Activated naive CD8-positive, alpha-beta T cell treated with anti-CD3 and anti-CD28 coated beads, Interleukin-2, amount 50 U/mL, for 24 hours (primary cell): Measurements from ENCODE around the gene SQOR.

ENCODE experiments used
- ATAC-seq: fragments of 150-1000 bp; cut with Tn5 transposase; one replicate; pipeline ENCODE4 v1.10.0; 2021
- DNase-seq: peaks from one replicate; pipeline ENCODE4 v3.0.0; 2021
- H3K27ac Mint-ChIP-seq: one replicate; pipeline ENCODE4 v1.8.0; 2021; ENCODE audit warnings: mild to moderate bottlenecking, mixed read lengths
- H3K27me3 Mint-ChIP-seq: one replicate; pipeline ENCODE4 v1.8.0; 2021; ENCODE audit warnings: mixed read lengths
- H3K36me3 Mint-ChIP-seq: one replicate; pipeline ENCODE4 v1.8.0; 2021; ENCODE audit warnings: low read depth, mixed read lengths
- H3K4me1 Mint-ChIP-seq: one replicate; pipeline ENCODE4 v1.8.0; 2021; ENCODE audit warnings: mixed read lengths
- H3K4me3 Mint-ChIP-seq: one replicate; pipeline ENCODE4 v1.8.0; 2021; ENCODE audit warnings: mild to moderate bottlenecking, moderate library complexity, mixed read lengths
- H3K9me3 Mint-ChIP-seq: one replicate; pipeline ENCODE4 v1.8.0; 2021; ENCODE audit warnings: mixed read lengths

SQOR gene

GRCh38 chr15:45606841-45607240 is 28.0 kb upstream of the SQOR start:
- H3K4me3 Mint-ChIP-seq: no peak overlapping the region
- H3K27ac Mint-ChIP-seq: no peak overlapping the region
- ATAC-seq (no peak), DNase-seq (no peak)
- H3K36me3 Mint-ChIP-seq: peaks cover 12% of the 10 kb centered on the region
- peaks cover 19% of the 10 kb centered on the region for H3K4me1 Mint-ChIP-seq
- no peaks in the 10 kb centered on the region for H3K27me3 Mint-ChIP-seq
- no peaks in the 10 kb centered on the region for H3K9me3 Mint-ChIP-seq

- DNase-seq: no peak
- no peaks in the 10 kb centered on the region for H3K27me3 Mint-ChIP-seq
- H3K9me3 Mint-ChIP-seq: no peaks in the 10 kb centered on the region
- no peak for ATAC-seq
- no peak overlapping the region for H3K4me3 Mint-ChIP-seq
- H3K4me1 Mint-ChIP-seq: peaks cover 9% of the 10 kb centered on the region
- no peak overlapping the region for H3K27ac Mint-ChIP-seq
- H3K36me3 Mint-ChIP-seq: peaks cover 7% of the 10 kb centered on the region
These were observed 23.5 kb upstream of the SQOR start for GRCh38 chr15:45611305-45611704.

- DNase-seq (no peak), ATAC-seq (no peak)
- H3K4me1 Mint-ChIP-seq: peaks cover 3% of the 10 kb centered on the region
- no peaks in the 10 kb centered on the region for H3K27me3 Mint-ChIP-seq
- H3K4me3 Mint-ChIP-seq: no peak overlapping the region
- no peak overlapping the region for H3K27ac Mint-ChIP-seq
- H3K9me3 Mint-ChIP-seq: no peaks in the 10 kb centered on the region
- H3K36me3 Mint-ChIP-seq: peaks cover 3% of the 10 kb centered on the region
These were observed 21.9 kb upstream of the SQOR start for GRCh38 chr15:45612790-45613415.

GRCh38 chr15:45616901-45617323 is 17.9 kb upstream of the SQOR start:
- H3K4me3 Mint-ChIP-seq: no peak overlapping the region
- no peak for ATAC-seq
- DNase-seq: no peak
- no peaks in the 10 kb centered on the region for H3K36me3 Mint-ChIP-seq
- H3K27me3 Mint-ChIP-seq: no peaks in the 10 kb centered on the region
- no peaks in the 10 kb centered on the region for H3K9me3 Mint-ChIP-seq
- no peak overlapping the region for H3K27ac Mint-ChIP-seq
- H3K4me1 Mint-ChIP-seq: peaks cover 3% of the 10 kb centered on the region

- Mint-ChIP-seq H3K9me3 (no peaks in the 10 kb centered on the region), H3K27me3 (no peaks in the 10 kb centered on the region), H3K4me3 (no peak overlapping the region), H3K36me3 (no peaks in the 10 kb centered on the region), H3K27ac (no peak overlapping the region), H3K4me1 (no peaks in the 10 kb centered on the region)
- ATAC-seq (peak; percentile 68), DNase-seq (no peak)
These were observed 16.0 kb upstream of the SQOR start for GRCh38 chr15:45618813-45619212.

GRCh38 chr15:45628136-45628535 is 6.7 kb upstream of the SQOR start:
- H3K27me3 Mint-ChIP-seq: no peaks in the 10 kb centered on the region
- no peak for ATAC-seq
- no peak for DNase-seq

GRCh38 chr15:45630917-45631691 is 3.7 kb upstream of the SQOR start:
- DNase-seq: no peak
- Mint-ChIP-seq H3K4me1 (peaks cover 13% of the 10 kb centered on the region), H3K9me3 (peaks cover 16% of the 10 kb centered on the region), H3K27ac (no peak overlapping the region), H3K36me3 (peaks cover 2% of the 10 kb centered on the region), H3K4me3 (no peak overlapping the region), H3K27me3 (no peaks in the 10 kb centered on the region)
- ATAC-seq: no peak

More at GRCh38 chr15:45628136-45628535, 6.7 kb upstream of the SQOR start:
- Mint-ChIP-seq H3K36me3 (peaks cover 5% of the 10 kb centered on the region), H3K9me3 (peaks cover 20% of the 10 kb centered on the region), H3K27ac (no peak overlapping the region), H3K4me1 (peaks cover 4% of the 10 kb centered on the region), H3K4me3 (no peak overlapping the region)

- DNase-seq: no peak
- Mint-ChIP-seq H3K4me1 (peaks cover 15% of the 10 kb centered on the region), H3K9me3 (peaks cover 9% of the 10 kb centered on the region), H3K4me3 (no peak overlapping the region), H3K27me3 (no peaks in the 10 kb centered on the region), H3K27ac (no peak overlapping the region), H3K36me3 (peaks cover 2% of the 10 kb centered on the region)
- no peak for ATAC-seq
These were observed 3.1 kb upstream of the SQOR start for GRCh38 chr15:45631776-45632175.

- no peaks in the 10 kb centered on the region for H3K27me3 Mint-ChIP-seq
- H3K36me3 Mint-ChIP-seq: peaks cover 20% of the 10 kb centered on the region
These were observed 386 bp downstream of the SQOR start for GRCh38 chr15:45635191-45635638.

GRCh38 chr15:45635763-45636292 is 999 bp downstream of the SQOR start:
- Mint-ChIP-seq H3K4me3 (peak overlapping the region; percentile 98), H3K36me3 (peaks cover 21% of the 10 kb centered on the region), H3K27ac (peak overlapping the region; percentile 86), H3K4me1 (peaks cover 56% of the 10 kb centered on the region), H3K27me3 (no peaks in the 10 kb centered on the region), H3K9me3 (no peaks in the 10 kb centered on the region)
- no peak for DNase-seq
- no peak for ATAC-seq

More at GRCh38 chr15:45635191-45635638, 386 bp downstream of the SQOR start:
- Mint-ChIP-seq H3K4me1 (peaks cover 50% of the 10 kb centered on the region), H3K27ac (peak overlapping the region; percentile 86), H3K4me3 (peak overlapping the region; percentile 98), H3K9me3 (no peaks in the 10 kb centered on the region)
- DNase-seq (peak; percentile 79), ATAC-seq (peak; percentile 55)

GRCh38 chr15:45637141-45637540 is 2.3 kb downstream of the SQOR start:
- peak; percentile 15 for ATAC-seq
- Mint-ChIP-seq H3K9me3 (no peaks in the 10 kb centered on the region), H3K36me3 (peaks cover 27% of the 10 kb centered on the region), H3K4me3 (peak overlapping the region; percentile 74), H3K4me1 (peaks cover 65% of the 10 kb centered on the region), H3K27ac (peak overlapping the region; percentile 90), H3K27me3 (no peaks in the 10 kb centered on the region)
- DNase-seq: no peak

GRCh38 chr15:45637552-45638033 is 2.8 kb downstream of the SQOR start:
- peak; percentile 50 for DNase-seq
- Mint-ChIP-seq H3K27ac (peak overlapping the region; percentile 90), H3K4me1 (peaks cover 70% of the 10 kb centered on the region), H3K9me3 (no peaks in the 10 kb centered on the region), H3K36me3 (peaks cover 31% of the 10 kb centered on the region), H3K27me3 (no peaks in the 10 kb centered on the region), H3K4me3 (peak overlapping the region; percentile 74)
- ATAC-seq: peak; percentile 70

GRCh38 chr15:45640616-45641015 is 5.8 kb downstream of the SQOR start:
- Mint-ChIP-seq H3K4me3 (no peak overlapping the region), H3K9me3 (no peaks in the 10 kb centered on the region), H3K36me3 (peaks cover 34% of the 10 kb centered on the region), H3K4me1 (peaks cover 90% of the 10 kb centered on the region), H3K27ac (peak overlapping the region; percentile 58), H3K27me3 (no peaks in the 10 kb centered on the region)
- ATAC-seq (peak; percentile 26), DNase-seq (no peak)

- peaks cover 94% of the 10 kb centered on the region for H3K4me1 Mint-ChIP-seq
- H3K27ac Mint-ChIP-seq: peak overlapping the region; percentile 58
- peaks cover 36% of the 10 kb centered on the region for H3K36me3 Mint-ChIP-seq
- H3K9me3 Mint-ChIP-seq: no peaks in the 10 kb centered on the region
- H3K4me3 Mint-ChIP-seq: no peak overlapping the region
- no peaks in the 10 kb centered on the region for H3K27me3 Mint-ChIP-seq
- peak; percentile 25 for ATAC-seq
- DNase-seq: no peak
These were observed 6.5 kb downstream of the SQOR start for GRCh38 chr15:45641374-45641781.
